ENCODE data around the gene SOX8.

GRCh38 chr16:1032607-1033006, 51.0 kb downstream of the SOX8 start:
- TF ChIP-seq, protein P1, sequence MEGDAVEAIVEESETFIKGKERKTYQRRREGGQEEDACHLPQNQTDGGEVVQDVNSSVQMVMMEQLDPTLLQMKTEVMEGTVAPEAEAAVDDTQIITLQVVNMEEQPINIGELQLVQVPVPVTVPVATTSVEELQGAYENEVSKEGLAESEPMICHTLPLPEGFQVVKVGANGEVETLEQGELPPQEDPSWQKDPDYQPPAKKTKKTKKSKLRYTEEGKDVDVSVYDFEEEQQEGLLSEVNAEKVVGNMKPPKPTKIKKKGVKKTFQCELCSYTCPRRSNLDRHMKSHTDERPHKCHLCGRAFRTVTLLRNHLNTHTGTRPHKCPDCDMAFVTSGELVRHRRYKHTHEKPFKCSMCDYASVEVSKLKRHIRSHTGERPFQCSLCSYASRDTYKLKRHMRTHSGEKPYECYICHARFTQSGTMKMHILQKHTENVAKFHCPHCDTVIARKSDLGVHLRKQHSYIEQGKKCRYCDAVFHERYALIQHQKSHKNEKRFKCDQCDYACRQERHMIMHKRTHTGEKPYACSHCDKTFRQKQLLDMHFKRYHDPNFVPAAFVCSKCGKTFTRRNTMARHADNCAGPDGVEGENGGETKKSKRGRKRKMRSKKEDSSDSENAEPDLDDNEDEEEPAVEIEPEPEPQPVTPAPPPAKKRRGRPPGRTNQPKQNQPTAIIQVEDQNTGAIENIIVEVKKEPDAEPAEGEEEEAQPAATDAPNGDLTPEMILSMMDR (IDR thresholded peaks at IDR 0.05; ENCODE audit: insufficient read depth, low read length, poor library complexity, severe bottlenecking), result no peak
- TF ChIP-seq EZH2phosphoT487 (conservative IDR thresholded peaks at IDR 0.05; ENCODE audit: low read length), result no peak

Measured in SU-DHL-6 (cell line).